Suprapubic skin (tissue), 3 donors: ENCODE measurements around the gene VIPR1.

ENCODE experiments used
- CTCF ChIP-seq, 2 donors: fragments of 200-600 bp in 1 of 2; fragments of 450-650 bp in 1 of 2; sonication (generic) in 1 of 2; IDR thresholded peaks; one replicate each; pipeline ENCODE4 v1.5.1; 2016 to 2019; ENCODE audit warnings: antibody characterized with exemption in 2 of 2, mild to moderate bottlenecking in 1 of 2, moderate library complexity in 1 of 2
- POLR2A ChIP-seq, 2 donors: fragments of 450-650 bp; IDR thresholded peaks; one replicate each; pipeline ENCODE4 v1.6.1; 2017; ENCODE audit warnings: antibody characterized with exemption in 2 of 2, mild to moderate bottlenecking in 2 of 2, moderate library complexity in 2 of 2

- no peak for TF ChIP-seq CTCF (IDR thresholded peaks at IDR 0.05)
- TF ChIP-seq POLR2A (IDR thresholded peaks at IDR 0.05), result no peak
These were observed 78.9 kb downstream of the VIPR1 start for GRCh38 chr3:42581400-42581708.
